NCI-H1417 treated with DMSO at 0.1 percent for 48 hours (cell line): ENCODE results near the gene COMT.
A peak's percentile ranks its signal among the peaks of the same experiment; 100 is the strongest.
"Not testable (repeated sequence)": the region's sequence is repeated elsewhere in the genome, so short reads cannot be mapped to it uniquely, and the experiment has no call there.

ENCODE experiments used
- DNase-seq: peaks from one replicate; lab custom pipeline; 2025; lab: John Stamatoyannopoulos, UW

COMT gene

GRCh38 chr22:19941365-19942082 lies at the start of gene COMT, which contains the start of gene TXNRD2:
Gene COMT (plus strand): TSS chr22:19941772. CDS start chr22:19962527, 20,755 bp downstream.
Gene TXNRD2 (minus strand): TSS chr22:19941818. CDS start chr22:19941803, 15 bp downstream.
- no peak for DNase-seq

GRCh38 chr22:19892257-19892879 lies 49.2 kb upstream of the COMT start:
- peak; percentile 10 for DNase-seq

DNA sequence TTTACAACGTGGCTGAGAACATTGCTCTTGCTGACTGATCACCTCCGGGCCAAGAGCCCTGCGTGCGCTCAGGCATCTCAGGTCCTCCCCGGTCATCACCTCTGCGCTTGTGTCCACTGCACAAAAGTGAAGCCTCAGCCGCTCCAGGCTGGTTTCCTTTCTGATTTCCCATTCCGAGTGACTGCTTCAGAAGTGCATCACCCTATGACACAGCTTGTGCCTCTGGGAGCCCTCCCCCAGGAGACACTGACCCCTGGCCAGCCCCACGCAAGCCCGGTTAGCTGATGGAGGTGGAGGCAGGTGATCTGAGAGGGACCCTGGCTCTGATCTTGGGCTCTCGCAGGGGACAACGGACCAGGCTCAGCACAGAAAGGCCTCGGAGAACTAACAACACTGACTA lies 48.6 kb upstream of the COMT start:
- DNase-seq, result no peak

GRCh38 chr22:19893363-19893762 lies 48.2 kb upstream of the COMT start:
- no peak for DNase-seq

DNA sequence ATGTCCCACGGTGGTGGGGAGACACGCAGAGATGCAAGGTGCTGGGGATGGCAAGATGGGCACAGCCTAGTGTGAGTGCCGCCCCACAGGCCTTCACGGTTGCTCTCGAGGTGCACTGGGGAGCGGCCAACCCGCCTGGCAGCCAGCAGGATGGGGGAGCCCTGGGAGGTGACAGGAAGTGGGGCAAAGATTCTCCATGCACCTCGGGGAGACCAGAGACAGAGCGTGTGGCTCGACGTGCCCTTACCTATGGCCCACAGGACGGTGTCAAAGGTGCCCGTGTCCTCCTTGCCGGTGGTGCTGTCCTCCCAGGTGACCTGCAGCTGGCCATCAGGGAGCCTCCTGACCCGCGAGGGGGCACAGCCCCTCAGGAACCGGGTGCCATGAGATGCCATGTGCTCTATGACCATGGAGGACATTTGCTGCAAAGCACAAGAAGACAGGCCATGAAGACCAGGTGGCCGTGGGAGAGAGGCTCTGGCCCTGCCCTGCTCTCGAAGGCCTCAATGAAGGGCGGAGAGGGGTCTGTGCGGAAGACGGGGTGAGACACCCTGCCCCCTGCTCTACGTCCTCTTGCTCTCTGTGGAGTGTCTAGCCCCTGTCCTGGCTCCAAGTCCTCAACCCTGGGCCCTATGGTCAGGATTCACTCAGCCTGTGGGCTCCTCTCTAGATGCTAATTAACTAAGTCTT lies 46.3 kb upstream of the COMT start:
- no peak for DNase-seq

DNA sequence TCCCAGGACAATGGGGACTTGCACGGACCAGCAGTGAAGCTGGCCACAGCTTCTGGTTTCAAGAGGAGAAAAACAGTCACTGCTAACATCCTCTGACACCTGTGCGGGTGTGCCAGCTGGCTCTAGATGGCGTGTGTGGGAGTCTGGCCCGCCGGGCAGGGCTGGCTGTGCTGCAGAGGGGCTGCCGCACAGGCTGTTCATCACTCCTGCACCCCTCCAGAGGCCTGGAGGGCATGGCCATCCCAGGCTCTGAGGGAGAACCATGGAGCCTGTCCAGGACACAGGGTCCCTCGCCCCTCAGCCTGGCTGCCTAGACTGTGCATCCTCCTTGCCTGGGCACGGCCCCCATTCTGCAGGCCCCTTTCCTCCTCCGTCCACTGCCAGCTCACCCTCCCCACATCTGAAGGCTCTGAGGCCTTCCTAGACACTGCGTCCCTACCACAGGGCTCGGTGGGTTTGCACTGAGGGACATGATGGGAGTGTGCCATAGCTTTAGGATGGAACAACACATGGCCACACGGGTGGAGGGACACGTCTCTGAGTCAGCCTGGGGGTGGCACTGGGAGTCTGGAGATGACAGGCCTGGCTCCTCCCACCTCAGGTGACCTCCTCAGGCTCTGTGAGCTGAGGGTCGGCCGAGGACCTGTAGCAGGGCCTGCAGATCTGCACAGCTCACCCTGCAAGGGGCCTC lies 44.8 kb upstream of the COMT start:
- DNase-seq, result no peak

GRCh38 chr22:19897726-19898125 lies 43.8 kb upstream of the COMT start:
- no peak for DNase-seq

- no peak for DNase-seq
Observed at GRCh38 chr22:19898145-19898544, 43.4 kb upstream of the COMT start.

DNA sequence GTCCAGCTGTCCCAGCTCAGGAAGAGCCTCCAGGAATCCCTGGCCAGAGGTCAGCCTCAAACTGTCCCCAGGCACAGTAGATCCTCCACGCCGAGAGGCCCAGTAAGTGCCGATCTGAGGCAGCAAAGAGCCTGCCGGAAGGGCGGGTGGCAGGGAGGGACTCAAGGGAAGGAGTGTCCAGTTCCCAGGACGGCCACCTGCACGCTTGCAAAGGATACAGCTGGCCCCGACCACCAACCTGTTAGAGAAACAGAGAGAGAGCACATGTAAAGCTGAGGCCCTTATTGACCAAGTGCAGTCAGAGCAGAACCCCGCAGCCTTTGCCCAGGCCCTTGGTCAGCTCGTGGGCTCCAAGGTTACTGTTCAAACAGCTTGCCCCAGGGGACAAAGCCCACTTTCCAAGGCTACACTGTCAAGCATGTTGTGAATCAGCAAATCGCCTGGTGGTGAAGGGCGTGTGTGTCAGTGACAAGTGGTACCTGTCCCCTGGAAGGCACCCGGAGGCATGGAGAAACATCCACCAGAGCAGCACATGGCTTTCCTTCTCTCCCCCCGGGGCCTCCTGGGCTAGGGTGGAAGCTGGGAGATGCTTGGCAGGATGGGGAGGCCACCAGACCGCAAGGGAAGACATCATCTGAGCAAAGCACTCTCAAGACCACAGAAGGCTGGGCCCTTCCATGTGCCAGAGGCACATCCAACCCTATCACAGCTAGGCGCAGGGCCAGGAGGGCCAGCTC lies 42.6 kb upstream of the COMT start:
- no peak for DNase-seq

- DNase-seq, result no peak
Observed at GRCh38 chr22:19900707-19901436, 40.7 kb upstream of the COMT start.

GRCh38 chr22:19901577-19902244 lies 39.9 kb upstream of the COMT start:
- no peak for DNase-seq

DNA sequence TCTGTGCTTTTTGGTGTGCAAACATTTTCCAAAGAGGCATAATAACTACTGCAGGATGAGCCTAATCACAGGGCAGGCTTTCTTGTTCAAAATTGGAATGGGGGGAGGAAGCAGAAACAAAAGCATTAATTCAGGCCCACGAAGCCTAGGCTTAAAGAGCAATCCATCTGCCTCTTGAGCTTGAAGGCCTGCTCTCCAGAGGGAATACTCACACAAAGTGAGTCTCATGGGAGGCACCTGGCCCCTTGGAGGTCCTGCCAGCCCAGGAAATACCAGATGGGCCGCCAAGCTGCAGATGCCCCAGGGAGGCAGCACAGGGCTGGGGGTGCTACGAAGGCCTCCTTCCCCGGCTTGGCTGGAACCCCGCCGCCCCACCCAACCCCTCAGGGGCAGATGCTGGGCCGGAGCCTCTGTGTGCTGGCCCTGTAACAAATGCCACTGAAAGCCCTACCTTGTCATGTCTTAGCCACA lies 39.3 kb upstream of the COMT start:
- peak; percentile 27 for DNase-seq

- DNase-seq, result no peak
Observed at GRCh38 chr22:19903031-19903430, 38.5 kb upstream of the COMT start.

DNA sequence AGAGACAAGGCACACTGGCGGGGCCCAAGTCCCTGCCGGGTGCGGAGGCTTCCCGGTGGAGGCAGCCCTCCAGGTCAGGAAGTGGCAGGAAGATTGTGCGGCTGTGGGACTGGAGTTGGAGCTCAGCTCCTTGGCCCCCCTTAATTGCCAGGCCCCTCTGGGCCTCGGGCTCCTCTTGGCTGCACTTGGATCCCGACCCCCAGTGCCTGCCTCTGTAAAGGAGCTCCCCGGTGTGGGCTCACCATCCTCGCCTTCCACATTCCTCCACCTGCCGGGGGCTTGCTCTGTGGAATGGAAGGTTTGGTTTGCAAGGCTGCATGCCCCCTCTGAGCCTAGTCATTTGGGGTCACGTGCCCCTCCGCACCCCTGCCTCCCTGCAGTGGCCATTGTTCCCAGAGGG lies 38.1 kb upstream of the COMT start:
- DNase-seq, result no peak

DNA sequence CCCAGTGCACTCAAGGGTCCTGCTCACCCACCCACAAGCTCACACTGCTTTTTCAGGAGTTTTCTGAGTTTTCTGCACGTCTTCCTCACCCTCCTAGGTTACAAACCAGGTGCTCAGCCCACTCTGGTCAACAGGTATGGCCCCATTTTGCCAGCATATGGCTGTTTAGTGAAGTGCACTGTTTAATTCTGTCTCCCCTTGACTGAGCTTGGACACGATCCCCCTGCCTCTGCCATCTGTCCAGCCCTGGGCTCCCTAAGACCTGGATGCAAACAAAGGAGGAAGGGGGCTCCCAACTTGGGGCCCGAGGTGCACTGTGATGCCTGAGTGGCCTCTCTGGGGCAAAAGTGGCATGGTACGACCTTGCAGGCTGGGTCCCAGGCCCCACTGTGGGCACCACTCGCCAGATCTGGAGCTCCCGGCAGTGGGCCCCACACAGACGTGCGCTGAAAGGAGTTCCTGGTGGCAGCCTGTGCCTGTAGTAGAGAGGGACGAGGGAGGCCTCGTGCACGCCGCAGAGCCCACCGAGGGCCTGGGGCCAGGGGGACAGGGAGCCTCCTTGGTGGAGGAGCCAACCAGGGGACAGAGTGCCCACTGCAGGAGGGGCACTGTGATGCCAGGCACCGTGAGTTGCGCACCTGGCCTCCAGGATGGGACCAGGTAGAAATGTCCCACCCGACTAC lies 37.3 kb upstream of the COMT start:
- no peak for DNase-seq

- no peak for DNase-seq
Observed at GRCh38 chr22:19904935-19905334, 36.6 kb upstream of the COMT start.

- DNase-seq, result no peak
Observed at GRCh38 chr22:19905347-19906276, 36.0 kb upstream of the COMT start.

GRCh38 chr22:19906864-19907263 lies 34.7 kb upstream of the COMT start:
- DNase-seq, result not testable (repeated sequence)

GRCh38 chr22:19907902-19908301 lies 33.7 kb upstream of the COMT start:
- DNase-seq, result not testable (repeated sequence)
